ENCODE data around the gene VAMP4.

Gene VAMP4

GRCh38 chr1:171741872-171742576, at the start of gene VAMP4:
Gene VAMP4, minus strand, starts transcription at chr1:171742065. Its CDS starts 3,651 bp downstream, at chr1:171738414.
- peak; percentile 93 for DNase-seq (ENCODE audit: extremely low read depth, insufficient read length)
- Histone ChIP-seq H3K27me3 (replicated peaks; ENCODE audit: control insufficient read depth, insufficient read depth, low read length) (no peaks in the 10 kb centered on the region), H3K4me3 (replicated peaks; ENCODE audit: low read depth, low read length) (peak within 1 kb of the TSS; percentile 75), H3K36me3 (ENCODE audit: control insufficient read depth, insufficient read depth, low read length) (no peaks in the 10 kb centered on the region)
- no peak for TF ChIP-seq CTCF (IDR thresholded peaks at IDR 0.05; ENCODE audit: insufficient read depth, low read length, poor library complexity, severe bottlenecking)

- H3K27me3 ChIP-seq (replicated peaks; ENCODE audit: control insufficient read depth, insufficient read depth, low read length) = no peaks in the 10 kb centered on the region
- no peak for DNase-seq (ENCODE audit: extremely low read depth, insufficient read length)
- TF ChIP-seq CTCF (IDR thresholded peaks at IDR 0.05; ENCODE audit: insufficient read depth, low read length, poor library complexity, severe bottlenecking) = no peak
- H3K36me3 ChIP-seq (ENCODE audit: control insufficient read depth, insufficient read depth, low read length) = peaks cover 32% of the 10 kb centered on the region
- no peak overlapping the region for H3K4me3 ChIP-seq (replicated peaks; ENCODE audit: low read depth, low read length)
Observed at GRCh38 chr1:171790318-171790717, 48.5 kb upstream of the VAMP4 start.

GRCh38 chr1:171788696-171789095, 46.8 kb upstream of the VAMP4 start:
- Histone ChIP-seq H3K4me3 (replicated peaks; ENCODE audit: low read depth, low read length) (no peak overlapping the region), H3K36me3 (ENCODE audit: control insufficient read depth, insufficient read depth, low read length) (peaks cover 35% of the 10 kb centered on the region), H3K27me3 (replicated peaks; ENCODE audit: control insufficient read depth, insufficient read depth, low read length) (no peaks in the 10 kb centered on the region)
- DNase-seq (ENCODE audit: extremely low read depth, insufficient read length) = no peak
- no peak for TF ChIP-seq CTCF (IDR thresholded peaks at IDR 0.05; ENCODE audit: insufficient read depth, low read length, poor library complexity, severe bottlenecking)

DNA sequence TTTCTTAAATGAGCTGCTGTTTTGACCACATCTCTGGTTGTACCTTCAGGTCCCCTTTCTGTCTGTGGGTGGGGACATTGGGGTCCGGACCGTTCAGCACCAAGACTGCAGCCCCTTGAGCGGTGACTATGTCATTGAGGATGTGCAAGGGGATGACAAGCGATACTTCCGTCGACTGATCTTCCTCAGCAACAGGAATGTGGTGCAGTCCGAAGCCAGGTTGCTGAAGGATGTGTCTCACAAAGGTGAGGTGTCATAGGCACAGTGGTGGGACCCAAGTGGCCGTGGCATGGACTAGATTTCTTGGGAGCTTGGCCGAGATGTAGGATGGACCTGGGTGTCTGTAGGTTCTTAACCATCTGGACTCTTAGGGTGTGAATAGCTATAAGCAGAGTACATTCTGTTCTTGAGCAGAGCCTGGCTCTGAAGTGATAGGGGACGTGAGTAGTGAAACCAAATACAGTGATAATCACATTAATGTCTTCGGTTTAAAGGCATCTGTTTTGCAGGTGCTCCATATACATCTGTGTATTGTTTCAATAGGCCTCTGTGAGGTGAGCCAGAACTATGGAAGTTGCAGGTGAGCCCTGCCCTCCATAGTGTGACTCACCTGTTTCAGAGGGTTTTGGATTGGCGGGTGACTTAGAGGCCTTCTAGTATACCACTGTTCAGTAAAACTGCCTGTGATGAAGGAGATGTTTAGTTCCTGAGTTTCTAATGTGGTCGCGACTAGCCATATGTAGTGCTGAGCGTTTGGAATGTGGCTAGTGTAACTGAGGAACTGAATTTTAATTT, 46.0 kb upstream of the VAMP4 start:
- Histone ChIP-seq H3K4me3 (replicated peaks; ENCODE audit: low read depth, low read length) (no peak overlapping the region), H3K36me3 (ENCODE audit: control insufficient read depth, insufficient read depth, low read length) (peaks cover 36% of the 10 kb centered on the region), H3K27me3 (replicated peaks; ENCODE audit: control insufficient read depth, insufficient read depth, low read length) (no peaks in the 10 kb centered on the region)
- no peak for DNase-seq (ENCODE audit: extremely low read depth, insufficient read length)
- no peak for TF ChIP-seq CTCF (IDR thresholded peaks at IDR 0.05; ENCODE audit: insufficient read depth, low read length, poor library complexity, severe bottlenecking)

DNA sequence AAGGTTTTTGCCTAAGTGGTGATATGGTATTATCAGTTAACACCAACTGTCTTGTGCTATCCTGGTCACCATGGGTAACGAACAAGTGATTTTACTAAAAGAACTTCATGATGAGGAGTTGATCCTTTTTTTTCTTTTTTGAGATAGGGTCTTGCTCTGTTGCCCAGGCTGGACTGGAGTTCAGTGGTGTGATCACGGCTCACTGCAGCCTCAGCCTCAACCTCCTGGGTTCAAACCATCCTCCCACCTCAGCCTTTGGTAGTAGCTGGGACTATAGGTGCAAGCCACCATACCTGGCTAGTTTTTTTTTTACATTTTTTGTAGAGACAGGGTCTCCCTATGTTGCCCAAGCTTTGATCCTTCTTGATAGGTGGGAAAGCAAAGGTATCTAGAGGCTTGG, 44.7 kb upstream of the VAMP4 start:
- no peak overlapping the region for H3K4me3 ChIP-seq (replicated peaks; ENCODE audit: low read depth, low read length)
- TF ChIP-seq CTCF (IDR thresholded peaks at IDR 0.05; ENCODE audit: insufficient read depth, low read length, poor library complexity, severe bottlenecking) = no peak
- no peak for DNase-seq (ENCODE audit: extremely low read depth, insufficient read length)
- no peaks in the 10 kb centered on the region for H3K27me3 ChIP-seq (replicated peaks; ENCODE audit: control insufficient read depth, insufficient read depth, low read length)
- peaks cover 29% of the 10 kb centered on the region for H3K36me3 ChIP-seq (ENCODE audit: control insufficient read depth, insufficient read depth, low read length)
